HepG2 (cell line): ENCODE measurements around the gene BRD3. TPM values are rescaled to one million over a fixed set of nuclear protein-coding genes. Genes with fewer than 3 reads are reported as not detected.
A peak's percentile ranks its signal among the peaks of the same experiment; 100 is the strongest.

ENCODE experiments used
- DNMT1 ChIP-seq: sonication (generic); formaldehyde crosslinking; IDR thresholded peaks from 2 replicates; pipeline ENCODE4 v1.5.1; 2020; ENCODE audit warnings: mild to moderate bottlenecking, missing genetic modification reagents
- HDAC2 ChIP-seq: sonication (generic); formaldehyde crosslinking; IDR thresholded peaks from 2 replicates; pipeline ENCODE4 v1.4.0; 2020; ENCODE audit warnings: missing genetic modification reagents
- IRX3 ChIP-seq: sonication (generic); formaldehyde crosslinking; IDR thresholded peaks from 2 replicates; pipeline ENCODE4 v1.8.1; 2023; ENCODE audit warnings: mild to moderate bottlenecking, low read depth, missing genetic modification reagents, borderline replicate concordance
- JUND ChIP-seq: sonication (generic); formaldehyde crosslinking; IDR thresholded peaks from 2 replicates; pipeline ENCODE4 v1.8.0; 2022; ENCODE audit warnings: mild to moderate bottlenecking, missing genetic modification reagents
- KAT7 ChIP-seq: IDR thresholded peaks from 2 replicates; pipeline ENCODE4 v1.6.1; 2018; ENCODE audit warnings: borderline replicate concordance, missing compliant biosample characterization
- KDM5A ChIP-seq: fragments of 200-600 bp; sonication (generic); IDR thresholded peaks from 2 replicates; pipeline ENCODE4 v1.7.0; 2018; ENCODE audit warnings: antibody characterized with exemption, mild to moderate bottlenecking, low read length, borderline replicate concordance
- MIER3 ChIP-seq: IDR thresholded peaks from 2 replicates; pipeline ENCODE4 v1.6.1; 2016; ENCODE audit warnings: missing compliant biosample characterization, borderline replicate concordance
- RELA ChIP-seq: sonication (generic); formaldehyde crosslinking; IDR thresholded peaks from 2 replicates; pipeline ENCODE4 v1.4.0; 2020; ENCODE audit warnings: missing genetic modification reagents
- SNRNP70 ChIP-seq: fragments of 200-400 bp; formaldehyde crosslinking; IDR thresholded peaks from 2 replicates; pipeline ENCODE4 v1.6.1; 2017; ENCODE audit warnings: mild to moderate bottlenecking, low read depth, low read length, moderate library complexity
- SRY ChIP-seq: sonication (generic); formaldehyde crosslinking; IDR thresholded peaks from 2 replicates; pipeline ENCODE4 v1.8.0; 2022; ENCODE audit warnings: mild to moderate bottlenecking, missing genetic modification reagents
- TSC22D2 ChIP-seq: sonication (generic); formaldehyde crosslinking; IDR thresholded peaks from 2 replicates; pipeline ENCODE4 v1.5.1; 2020; ENCODE audit warnings: missing genetic modification reagents, mild to moderate bottlenecking, borderline replicate concordance
- ZBTB38 ChIP-seq: sonication (generic); formaldehyde crosslinking; IDR thresholded peaks from 2 replicates; pipeline ENCODE4 v1.5.1; 2020; ENCODE audit warnings: mild to moderate bottlenecking, missing genetic modification reagents
- ZNF549 ChIP-seq: sonication (generic); formaldehyde crosslinking; IDR thresholded peaks from 2 replicates; pipeline ENCODE4 v1.5.0; 2020; ENCODE audit warnings: missing genetic modification reagents
- ZNF747 ChIP-seq: sonication (generic); formaldehyde crosslinking; IDR thresholded peaks from 2 replicates; pipeline ENCODE4 v1.8.1; 2023; ENCODE audit warnings: missing genetic modification reagents, mild to moderate bottlenecking, borderline replicate concordance
- ZNF775 ChIP-seq: sonication (generic); formaldehyde crosslinking; IDR thresholded peaks from 2 replicates; pipeline ENCODE4 v1.4.0; 2020; ENCODE audit warnings: missing genetic modification reagents, mild to moderate bottlenecking, moderate library complexity, borderline replicate concordance
- polyA plus RNA-seq, 8 experiments: library from polyadenylated mRNA; depleted of rRNA in 3 of 8; stranded (reverse) in 7 of 8; unstranded in 1 of 8; fragments of >200 nt; fragmentation: Illumina TruSeq in 4 of 8; extraction: Trizol in 4 of 8; gene quantifications; 2 replicates each; pipeline versions ENCODE4 v1.2.1 to v1.2.3, GENCODE V29; 2011 to 2016; ENCODE audit warnings: low read depth in 4 of 8, missing spikeins in 1 of 8, mixed read lengths in 1 of 8; ENCODE audit not compliant: insufficient read depth in 1 of 8
- total RNA-seq, 5 experiments: library from RNA; depleted of rRNA; stranded (reverse); fragments of >200 nt; fragmentation: Illumina TruSeq; extraction: Trizol; gene quantifications; 2 replicates each; pipeline ENCODE4 v1.2.3, GENCODE V29; 2016; ENCODE audit warnings: low read depth in 1 of 5
- TF ChIP-seq, protein P1 (sequence below): sonication (generic); formaldehyde crosslinking; IDR thresholded peaks from 2 replicates; pipeline ENCODE4 v1.4.0; 2020; ENCODE audit warnings: missing genetic modification reagents, borderline replicate concordance
- TF ChIP-seq, protein P2 (sequence below): sonication (generic); formaldehyde crosslinking; IDR thresholded peaks from 2 replicates; pipeline ENCODE4 v1.4.0; 2020; ENCODE audit warnings: missing genetic modification reagents
- TF ChIP-seq, protein P3 (sequence below): sonication (generic); formaldehyde crosslinking; IDR thresholded peaks from 2 replicates; pipeline ENCODE4 v1.4.0; 2020; ENCODE audit warnings: mild to moderate bottlenecking, low read depth, missing genetic modification reagents
- TF ChIP-seq, protein P4 (sequence below): sonication (generic); formaldehyde crosslinking; IDR thresholded peaks from 2 replicates; pipeline ENCODE4 v1.5.1; 2020; ENCODE audit warnings: missing genetic modification reagents, mild to moderate bottlenecking, borderline replicate concordance

BRD3 gene
- total and polyA plus RNA-seq, 2 of the 13 experiments (the other 11 are each of a cell fraction or from before 2014, with no cell fraction given) = 5.9 to 12.9 TPM

DNA sequence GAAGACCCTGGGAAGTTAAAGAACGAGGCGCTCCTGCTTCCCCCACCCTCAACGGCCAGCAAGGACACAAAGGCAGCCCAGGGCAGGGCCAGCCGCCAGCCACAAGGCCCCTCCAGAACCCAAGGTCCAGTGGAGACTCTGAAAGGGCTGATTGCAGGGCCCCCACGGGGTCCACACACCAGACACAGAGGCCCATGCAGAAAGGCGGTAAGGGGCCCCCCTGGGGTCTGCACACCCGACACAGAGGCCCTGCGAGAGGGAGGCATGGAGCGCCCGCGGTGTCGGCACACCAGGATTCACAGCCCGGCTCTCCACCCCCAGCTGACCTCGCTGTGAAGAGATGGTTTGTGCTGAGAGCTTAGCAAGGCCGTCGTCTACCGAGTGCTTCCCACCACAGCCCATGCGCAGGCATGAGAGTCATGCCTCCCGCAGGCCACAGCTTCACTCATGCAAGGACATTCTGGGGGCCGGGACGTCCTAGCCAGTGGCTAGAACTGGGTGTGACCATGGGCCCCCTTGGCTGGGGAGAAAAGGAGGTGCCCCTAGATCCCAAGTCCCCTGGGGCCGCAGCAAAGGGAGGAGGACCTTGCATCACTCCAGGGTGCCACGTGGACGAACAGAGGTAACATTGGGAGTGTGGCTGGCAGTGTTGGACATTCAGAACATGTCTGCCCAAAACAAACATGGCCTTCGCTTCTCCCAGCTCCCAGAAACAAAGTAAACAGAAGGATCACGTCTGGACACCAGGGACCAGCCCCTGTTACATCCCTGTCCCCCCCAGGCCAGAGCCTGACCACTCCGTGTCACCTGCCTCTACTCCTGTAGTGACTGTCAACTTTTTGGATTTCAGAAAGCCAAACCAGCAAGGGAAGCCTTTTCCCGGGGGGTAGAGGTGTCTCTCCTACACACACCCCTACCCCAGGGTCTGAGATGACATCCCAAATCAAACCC lies 9.8 kb downstream of the BRD3 start (continued):
- TF ChIP-seq ZBTB38 (peak; percentile 96), KDM5A (no peak), ZNF775 (CRISPR knock-in tag) (no peak), TSC22D2 (CRISPR knock-in tag) (no peak), RELA (CRISPR knock-in tag) (no peak), HDAC2 (CRISPR knock-in tag) (peak; percentile 57; the same call in 1 of the 2 replicates), IRX3 (CRISPR knock-in tag) (0 out of 2 replicates have a peak, but pooled peaks have one; percentile 42), ZNF549 (CRISPR knock-in tag) (no peak), DNMT1 (CRISPR knock-in tag) (no peak), SRY (CRISPR knock-in tag) (peak; percentile 46; the same call in 1 of the 2 replicates), MIER3 (CRISPR knock-in tag) (peak; percentile 71; the same call in 1 of the 2 replicates), KAT7 (CRISPR knock-in tag) (no peak), SNRNP70 (no peak), ZNF747 (peak; percentile 37; the same call in 1 of the 2 replicates), JUND (CRISPR knock-in tag) (no peak)
- TF ChIP-seq, protein P1, sequence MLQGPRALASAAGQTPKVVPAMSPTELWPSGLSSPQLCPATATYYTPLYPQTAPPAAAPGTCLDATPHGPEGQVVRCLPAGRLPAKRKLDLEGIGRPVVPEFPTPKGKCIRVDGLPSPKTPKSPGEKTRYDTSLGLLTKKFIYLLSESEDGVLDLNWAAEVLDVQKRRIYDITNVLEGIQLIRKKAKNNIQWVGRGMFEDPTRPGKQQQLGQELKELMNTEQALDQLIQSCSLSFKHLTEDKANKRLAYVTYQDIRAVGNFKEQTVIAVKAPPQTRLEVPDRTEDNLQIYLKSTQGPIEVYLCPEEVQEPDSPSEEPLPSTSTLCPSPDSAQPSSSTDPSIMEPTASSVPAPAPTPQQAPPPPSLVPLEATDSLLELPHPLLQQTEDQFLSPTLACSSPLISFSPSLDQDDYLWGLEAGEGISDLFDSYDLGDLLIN (CRISPR knock-in tag) = 0 out of 2 replicates have a peak, but pooled peaks have one; percentile 20
- TF ChIP-seq, protein P2, sequence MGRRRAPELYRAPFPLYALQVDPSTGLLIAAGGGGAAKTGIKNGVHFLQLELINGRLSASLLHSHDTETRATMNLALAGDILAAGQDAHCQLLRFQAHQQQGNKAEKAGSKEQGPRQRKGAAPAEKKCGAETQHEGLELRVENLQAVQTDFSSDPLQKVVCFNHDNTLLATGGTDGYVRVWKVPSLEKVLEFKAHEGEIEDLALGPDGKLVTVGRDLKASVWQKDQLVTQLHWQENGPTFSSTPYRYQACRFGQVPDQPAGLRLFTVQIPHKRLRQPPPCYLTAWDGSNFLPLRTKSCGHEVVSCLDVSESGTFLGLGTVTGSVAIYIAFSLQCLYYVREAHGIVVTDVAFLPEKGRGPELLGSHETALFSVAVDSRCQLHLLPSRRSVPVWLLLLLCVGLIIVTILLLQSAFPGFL = no peak
- TF ChIP-seq, protein P3, sequence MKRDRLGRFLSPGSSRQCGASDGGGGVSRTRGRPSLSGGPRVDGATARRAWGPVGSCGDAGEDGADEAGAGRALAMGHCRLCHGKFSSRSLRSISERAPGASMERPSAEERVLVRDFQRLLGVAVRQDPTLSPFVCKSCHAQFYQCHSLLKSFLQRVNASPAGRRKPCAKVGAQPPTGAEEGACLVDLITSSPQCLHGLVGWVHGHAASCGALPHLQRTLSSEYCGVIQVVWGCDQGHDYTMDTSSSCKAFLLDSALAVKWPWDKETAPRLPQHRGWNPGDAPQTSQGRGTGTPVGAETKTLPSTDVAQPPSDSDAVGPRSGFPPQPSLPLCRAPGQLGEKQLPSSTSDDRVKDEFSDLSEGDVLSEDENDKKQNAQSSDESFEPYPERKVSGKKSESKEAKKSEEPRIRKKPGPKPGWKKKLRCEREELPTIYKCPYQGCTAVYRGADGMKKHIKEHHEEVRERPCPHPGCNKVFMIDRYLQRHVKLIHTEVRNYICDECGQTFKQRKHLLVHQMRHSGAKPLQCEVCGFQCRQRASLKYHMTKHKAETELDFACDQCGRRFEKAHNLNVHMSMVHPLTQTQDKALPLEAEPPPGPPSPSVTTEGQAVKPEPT (CRISPR knock-in tag) = no peak
- TF ChIP-seq, protein P4, sequence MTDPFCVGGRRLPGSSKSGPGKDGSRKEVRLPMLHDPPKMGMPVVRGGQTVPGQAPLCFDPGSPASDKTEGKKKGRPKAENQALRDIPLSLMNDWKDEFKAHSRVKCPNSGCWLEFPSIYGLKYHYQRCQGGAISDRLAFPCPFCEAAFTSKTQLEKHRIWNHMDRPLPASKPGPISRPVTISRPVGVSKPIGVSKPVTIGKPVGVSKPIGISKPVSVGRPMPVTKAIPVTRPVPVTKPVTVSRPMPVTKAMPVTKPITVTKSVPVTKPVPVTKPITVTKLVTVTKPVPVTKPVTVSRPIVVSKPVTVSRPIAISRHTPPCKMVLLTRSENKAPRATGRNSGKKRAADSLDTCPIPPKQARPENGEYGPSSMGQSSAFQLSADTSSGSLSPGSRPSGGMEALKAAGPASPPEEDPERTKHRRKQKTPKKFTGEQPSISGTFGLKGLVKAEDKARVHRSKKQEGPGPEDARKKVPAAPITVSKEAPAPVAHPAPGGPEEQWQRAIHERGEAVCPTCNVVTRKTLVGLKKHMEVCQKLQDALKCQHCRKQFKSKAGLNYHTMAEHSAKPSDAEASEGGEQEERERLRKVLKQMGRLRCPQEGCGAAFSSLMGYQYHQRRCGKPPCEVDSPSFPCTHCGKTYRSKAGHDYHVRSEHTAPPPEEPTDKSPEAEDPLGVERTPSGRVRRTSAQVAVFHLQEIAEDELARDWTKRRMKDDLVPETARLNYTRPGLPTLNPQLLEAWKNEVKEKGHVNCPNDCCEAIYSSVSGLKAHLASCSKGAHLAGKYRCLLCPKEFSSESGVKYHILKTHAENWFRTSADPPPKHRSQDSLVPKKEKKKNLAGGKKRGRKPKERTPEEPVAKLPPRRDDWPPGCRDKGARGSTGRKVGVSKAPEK (CRISPR knock-in tag) = no peak
